ENCODE data around the gene CCDC81. TPM values are rescaled to one million over a fixed set of nuclear protein-coding genes. Genes with fewer than 3 reads are reported as not detected.
"Not testable (repeated sequence)": the region's sequence is repeated elsewhere in the genome, so short reads cannot be mapped to it uniquely, and the experiment has no call there.

CCDC81 gene
- total RNA-seq, 1 donor from 2014 or later, result 0.52 TPM

GRCh38 chr11:86408845-86409244 lies 34.2 kb downstream of the CCDC81 start:
- H3K9me3 ChIP-seq (ENCODE audit: control insufficient read depth in 3 of 3, low read length in 3 of 3), result no peaks in the 10 kb centered on the region
- H3K36me3 ChIP-seq (ENCODE audit: control insufficient read depth in 3 of 3, insufficient read depth in 3 of 3, low read length in 3 of 3), result peaks cover 0 to 4% (median 0%) of the 10 kb centered on the region in 3 donors
- no peaks in the 10 kb centered on the region for H3K27me3 ChIP-seq (ENCODE audit: control insufficient read depth in 3 of 3, insufficient read depth in 3 of 3, low read length in 3 of 3)
- no peaks in the 10 kb centered on the region for H3K4me1 ChIP-seq (ENCODE audit: control insufficient read depth in 3 of 3, insufficient read depth in 3 of 3, low read length in 3 of 3)
- no peak overlapping the region for H3K9ac ChIP-seq (ENCODE audit: low read depth in 1 of 3, low read length in 3 of 3)
- H3K27ac ChIP-seq (ENCODE audit: low read depth, low read length), result no peak overlapping the region
- no peak overlapping the region for H3K4me3 ChIP-seq (ENCODE audit: low read length in 3 of 3)

DNA sequence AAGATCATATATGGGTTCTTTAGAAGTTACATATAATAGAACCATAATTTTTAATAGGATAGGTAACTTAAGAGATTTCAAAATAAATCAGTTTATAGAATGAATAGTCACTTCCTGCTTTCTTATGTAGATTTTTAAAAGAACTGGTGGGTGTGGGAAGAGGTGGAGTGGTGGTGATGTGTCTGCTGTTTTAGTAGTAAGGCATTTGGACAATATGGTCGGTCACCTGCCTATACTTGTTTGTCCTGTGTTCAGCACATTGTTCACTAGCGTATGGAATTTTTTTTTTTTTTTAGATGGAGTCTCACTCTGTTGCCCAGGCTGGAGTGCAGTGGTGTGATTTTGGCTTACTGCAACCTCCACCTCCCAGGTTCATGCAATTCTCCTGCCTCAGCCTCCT lies 39.3 kb downstream of the CCDC81 start:
- no peaks in the 10 kb centered on the region for H3K9me3 ChIP-seq (ENCODE audit: control insufficient read depth in 3 of 3, low read length in 3 of 3)
- H3K4me1 ChIP-seq (ENCODE audit: control insufficient read depth in 3 of 3, insufficient read depth in 3 of 3, low read length in 3 of 3), result no peaks in the 10 kb centered on the region
- H3K27me3 ChIP-seq (ENCODE audit: control insufficient read depth in 3 of 3, insufficient read depth in 3 of 3, low read length in 3 of 3), result no peaks in the 10 kb centered on the region
- no peak overlapping the region for H3K9ac ChIP-seq (ENCODE audit: low read depth in 1 of 3, low read length in 3 of 3)
- no peak overlapping the region for H3K27ac ChIP-seq (ENCODE audit: low read depth, low read length)
- peaks cover 0 to 4% (median 0%) of the 10 kb centered on the region in 3 donors for H3K36me3 ChIP-seq (ENCODE audit: control insufficient read depth in 3 of 3, insufficient read depth in 3 of 3, low read length in 3 of 3)
- H3K4me3 ChIP-seq (ENCODE audit: low read length in 3 of 3), result no peak overlapping the region

GRCh38 chr11:86415026-86415425 lies 40.3 kb downstream of the CCDC81 start:
- H3K4me3 ChIP-seq (ENCODE audit: low read length in 3 of 3), result no peak overlapping the region
- no peak overlapping the region for H3K9ac ChIP-seq (ENCODE audit: low read depth in 1 of 3, low read length in 3 of 3)
- peaks cover 0 to 4% (median 0%) of the 10 kb centered on the region in 3 donors for H3K36me3 ChIP-seq (ENCODE audit: control insufficient read depth in 3 of 3, insufficient read depth in 3 of 3, low read length in 3 of 3)
- no peaks in the 10 kb centered on the region for H3K9me3 ChIP-seq (ENCODE audit: control insufficient read depth in 3 of 3, low read length in 3 of 3)
- no peaks in the 10 kb centered on the region for H3K27me3 ChIP-seq (ENCODE audit: control insufficient read depth in 3 of 3, insufficient read depth in 3 of 3, low read length in 3 of 3)
- no peaks in the 10 kb centered on the region for H3K4me1 ChIP-seq (ENCODE audit: control insufficient read depth in 3 of 3, insufficient read depth in 3 of 3, low read length in 3 of 3)
- no peak overlapping the region for H3K27ac ChIP-seq (ENCODE audit: low read depth, low read length)

GRCh38 chr11:86416494-86416893 lies 41.8 kb downstream of the CCDC81 start:
- Histone ChIP-seq H3K9ac (ENCODE audit: low read depth in 1 of 3, low read length in 3 of 3) (no peak overlapping the region), H3K36me3 (ENCODE audit: control insufficient read depth in 3 of 3, insufficient read depth in 3 of 3, low read length in 3 of 3) (peaks cover 0 to 4% (median 0%) of the 10 kb centered on the region in 3 donors), H3K4me1 (ENCODE audit: control insufficient read depth in 3 of 3, insufficient read depth in 3 of 3, low read length in 3 of 3) (no peaks in the 10 kb centered on the region), H3K27me3 (ENCODE audit: control insufficient read depth in 3 of 3, insufficient read depth in 3 of 3, low read length in 3 of 3) (no peaks in the 10 kb centered on the region), H3K27ac (ENCODE audit: low read depth, low read length) (no peak overlapping the region), H3K9me3 (ENCODE audit: control insufficient read depth in 3 of 3, low read length in 3 of 3) (no peaks in the 10 kb centered on the region), H3K4me3 (ENCODE audit: low read length in 3 of 3) (no peak overlapping the region)

GRCh38 chr11:86416951-86417350 lies 42.3 kb downstream of the CCDC81 start:
- H3K9ac ChIP-seq (ENCODE audit: low read depth in 1 of 3, low read length in 3 of 3); H3K36me3 ChIP-seq (ENCODE audit: control insufficient read depth in 3 of 3, insufficient read depth in 3 of 3, low read length in 3 of 3); H3K4me3 ChIP-seq (ENCODE audit: low read length in 3 of 3); H3K9me3 ChIP-seq (ENCODE audit: control insufficient read depth in 3 of 3, low read length in 3 of 3); H3K27ac ChIP-seq (ENCODE audit: low read depth, low read length); H3K4me1 ChIP-seq (ENCODE audit: control insufficient read depth in 3 of 3, insufficient read depth in 3 of 3, low read length in 3 of 3); H3K27me3 ChIP-seq (ENCODE audit: control insufficient read depth in 3 of 3, insufficient read depth in 3 of 3, low read length in 3 of 3): not testable (repeated sequence)

GRCh38 chr11:86418106-86418505 lies 43.4 kb downstream of the CCDC81 start:
- H3K4me3 ChIP-seq (ENCODE audit: low read length in 3 of 3), result no peak overlapping the region
- no peaks in the 10 kb centered on the region for H3K36me3 ChIP-seq (ENCODE audit: control insufficient read depth in 3 of 3, insufficient read depth in 3 of 3, low read length in 3 of 3)
- no peak overlapping the region for H3K27ac ChIP-seq (ENCODE audit: low read depth, low read length)
- no peaks in the 10 kb centered on the region for H3K4me1 ChIP-seq (ENCODE audit: control insufficient read depth in 3 of 3, insufficient read depth in 3 of 3, low read length in 3 of 3)
- no peak overlapping the region for H3K9ac ChIP-seq (ENCODE audit: low read depth in 1 of 3, low read length in 3 of 3)
- no peaks in the 10 kb centered on the region for H3K27me3 ChIP-seq (ENCODE audit: control insufficient read depth in 3 of 3, insufficient read depth in 3 of 3, low read length in 3 of 3)
- H3K9me3 ChIP-seq (ENCODE audit: control insufficient read depth in 3 of 3, low read length in 3 of 3), result no peaks in the 10 kb centered on the region

DNA sequence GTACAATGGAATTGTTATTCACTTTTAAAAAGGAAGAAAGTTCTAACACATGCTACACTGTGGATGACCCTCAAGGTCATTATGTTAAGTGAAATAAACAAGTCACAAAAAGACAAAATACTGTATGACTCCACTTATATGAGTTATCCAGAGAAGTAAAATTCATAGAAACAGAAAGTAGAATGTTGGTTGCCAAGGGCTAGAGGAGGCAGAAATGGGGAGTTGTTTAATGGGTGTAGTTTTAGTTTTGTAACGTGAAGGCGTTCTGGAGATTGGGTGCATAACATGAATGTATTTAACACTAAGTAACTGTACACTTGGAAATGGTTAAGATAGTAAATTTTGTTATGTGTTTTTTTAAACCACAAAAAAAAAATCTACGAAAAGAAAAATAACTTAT lies 43.8 kb downstream of the CCDC81 start:
- no peak overlapping the region for H3K4me3 ChIP-seq (ENCODE audit: low read length in 3 of 3)
- H3K4me1 ChIP-seq (ENCODE audit: control insufficient read depth in 3 of 3, insufficient read depth in 3 of 3, low read length in 3 of 3), result no peaks in the 10 kb centered on the region
- no peak overlapping the region for H3K27ac ChIP-seq (ENCODE audit: low read depth, low read length)
- H3K9me3 ChIP-seq (ENCODE audit: control insufficient read depth in 3 of 3, low read length in 3 of 3), result no peaks in the 10 kb centered on the region
- no peaks in the 10 kb centered on the region for H3K27me3 ChIP-seq (ENCODE audit: control insufficient read depth in 3 of 3, insufficient read depth in 3 of 3, low read length in 3 of 3)
- H3K36me3 ChIP-seq (ENCODE audit: control insufficient read depth in 3 of 3, insufficient read depth in 3 of 3, low read length in 3 of 3), result no peaks in the 10 kb centered on the region
- no peak overlapping the region for H3K9ac ChIP-seq (ENCODE audit: low read depth in 1 of 3, low read length in 3 of 3)

DNA sequence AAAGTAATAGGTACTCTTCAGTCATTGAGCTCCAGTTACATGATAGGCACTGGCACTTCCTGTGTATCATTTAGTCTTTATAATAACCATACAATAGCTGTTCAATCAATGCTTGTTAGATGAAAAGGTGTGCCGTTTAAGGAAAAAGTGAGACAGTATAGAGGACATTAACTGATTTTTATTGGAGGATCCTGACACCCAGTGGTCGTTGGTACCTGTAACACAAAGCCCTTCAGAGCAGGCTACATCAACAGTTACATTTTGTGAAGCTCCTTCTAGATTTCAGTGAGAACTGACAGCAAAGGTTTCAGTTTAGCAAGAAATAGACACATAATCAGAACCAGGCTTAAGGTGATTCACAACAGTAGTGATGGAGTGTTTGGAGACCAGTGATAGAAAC lies 44.2 kb downstream of the CCDC81 start:
- H3K9me3 ChIP-seq (ENCODE audit: control insufficient read depth in 3 of 3, low read length in 3 of 3), result no peaks in the 10 kb centered on the region
- no peaks in the 10 kb centered on the region for H3K4me1 ChIP-seq (ENCODE audit: control insufficient read depth in 3 of 3, insufficient read depth in 3 of 3, low read length in 3 of 3)
- no peak overlapping the region for H3K9ac ChIP-seq (ENCODE audit: low read depth in 1 of 3, low read length in 3 of 3)
- H3K27ac ChIP-seq (ENCODE audit: low read depth, low read length), result no peak overlapping the region
- no peak overlapping the region for H3K4me3 ChIP-seq (ENCODE audit: low read length in 3 of 3)
- H3K27me3 ChIP-seq (ENCODE audit: control insufficient read depth in 3 of 3, insufficient read depth in 3 of 3, low read length in 3 of 3), result no peaks in the 10 kb centered on the region
- H3K36me3 ChIP-seq (ENCODE audit: control insufficient read depth in 3 of 3, insufficient read depth in 3 of 3, low read length in 3 of 3), result no peaks in the 10 kb centered on the region

- no peaks in the 10 kb centered on the region for H3K9me3 ChIP-seq (ENCODE audit: control insufficient read depth in 3 of 3, low read length in 3 of 3)
- H3K27ac ChIP-seq (ENCODE audit: low read depth, low read length), result no peak overlapping the region
- no peak overlapping the region for H3K9ac ChIP-seq (ENCODE audit: low read depth in 1 of 3, low read length in 3 of 3)
- no peak overlapping the region for H3K4me3 ChIP-seq (ENCODE audit: low read length in 3 of 3)
- H3K36me3 ChIP-seq (ENCODE audit: control insufficient read depth in 3 of 3, insufficient read depth in 3 of 3, low read length in 3 of 3), result no peaks in the 10 kb centered on the region
- H3K27me3 ChIP-seq (ENCODE audit: control insufficient read depth in 3 of 3, insufficient read depth in 3 of 3, low read length in 3 of 3), result no peaks in the 10 kb centered on the region
- no peaks in the 10 kb centered on the region for H3K4me1 ChIP-seq (ENCODE audit: control insufficient read depth in 3 of 3, insufficient read depth in 3 of 3, low read length in 3 of 3)
Observed at GRCh38 chr11:86421946-86422345, 47.3 kb downstream of the CCDC81 start.

DNA sequence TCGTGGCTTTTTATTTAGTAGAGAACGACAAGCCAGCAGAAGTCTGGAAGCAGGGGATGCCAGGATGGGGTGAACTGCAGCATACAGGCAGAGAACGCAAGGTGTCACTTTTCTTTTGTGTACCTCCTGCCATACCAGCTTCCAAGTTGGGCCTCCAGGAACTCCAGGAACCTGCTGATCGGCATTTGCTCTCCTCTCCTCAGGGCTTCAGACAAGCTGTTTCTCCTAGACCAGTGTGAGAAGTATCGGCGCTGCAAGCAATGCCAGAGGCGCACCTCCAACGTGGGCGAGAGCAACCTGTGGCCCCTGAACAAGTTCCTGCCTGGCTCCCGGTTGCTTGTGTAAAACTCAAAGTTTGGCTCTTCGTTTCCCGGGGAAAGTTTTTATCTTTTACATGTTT lies 47.7 kb downstream of the CCDC81 start:
- Histone ChIP-seq H3K27ac (ENCODE audit: low read depth, low read length) (no peak overlapping the region), H3K4me1 (ENCODE audit: control insufficient read depth in 3 of 3, insufficient read depth in 3 of 3, low read length in 3 of 3) (no peaks in the 10 kb centered on the region), H3K27me3 (ENCODE audit: control insufficient read depth in 3 of 3, insufficient read depth in 3 of 3, low read length in 3 of 3) (no peaks in the 10 kb centered on the region), H3K4me3 (ENCODE audit: low read length in 3 of 3) (no peak overlapping the region), H3K36me3 (ENCODE audit: control insufficient read depth in 3 of 3, insufficient read depth in 3 of 3, low read length in 3 of 3) (no peaks in the 10 kb centered on the region), H3K9me3 (ENCODE audit: control insufficient read depth in 3 of 3, low read length in 3 of 3) (no peaks in the 10 kb centered on the region), H3K9ac (ENCODE audit: low read depth in 1 of 3, low read length in 3 of 3) (no peak overlapping the region)

DNA sequence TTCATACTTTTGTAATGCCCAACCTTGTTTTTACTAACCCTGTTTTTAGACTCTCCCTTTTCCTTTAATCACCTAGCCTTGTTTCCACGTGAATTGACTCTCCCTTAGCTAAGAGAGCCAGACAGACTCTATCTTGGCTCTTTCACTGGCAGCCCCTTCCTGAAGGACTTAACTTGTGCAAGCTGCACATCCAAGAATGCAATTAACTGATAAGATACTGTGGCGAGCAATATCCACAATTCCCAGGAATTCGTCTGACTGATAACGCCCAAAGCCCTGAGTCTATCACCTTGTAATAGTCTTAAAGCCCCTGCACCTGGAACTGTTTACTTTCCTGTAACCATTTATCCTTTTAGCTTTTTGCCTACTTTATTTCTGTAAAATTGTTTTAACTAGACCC lies 48.8 kb downstream of the CCDC81 start:
- H3K27me3 ChIP-seq (ENCODE audit: control insufficient read depth in 3 of 3, insufficient read depth in 3 of 3, low read length in 3 of 3); H3K4me1 ChIP-seq (ENCODE audit: control insufficient read depth in 3 of 3, insufficient read depth in 3 of 3, low read length in 3 of 3); H3K27ac ChIP-seq (ENCODE audit: low read depth, low read length): not testable (repeated sequence)

More for the DNA sequence above, 48.8 kb downstream of the CCDC81 start:
- H3K36me3 ChIP-seq (ENCODE audit: control insufficient read depth in 3 of 3, insufficient read depth in 3 of 3, low read length in 3 of 3); H3K9me3 ChIP-seq (ENCODE audit: control insufficient read depth in 3 of 3, low read length in 3 of 3); H3K9ac ChIP-seq (ENCODE audit: low read depth in 1 of 3, low read length in 3 of 3); H3K4me3 ChIP-seq (ENCODE audit: low read length in 3 of 3): not testable (repeated sequence)
